ENCODE data around the gene GPR39.

Gene GPR39

DNA sequence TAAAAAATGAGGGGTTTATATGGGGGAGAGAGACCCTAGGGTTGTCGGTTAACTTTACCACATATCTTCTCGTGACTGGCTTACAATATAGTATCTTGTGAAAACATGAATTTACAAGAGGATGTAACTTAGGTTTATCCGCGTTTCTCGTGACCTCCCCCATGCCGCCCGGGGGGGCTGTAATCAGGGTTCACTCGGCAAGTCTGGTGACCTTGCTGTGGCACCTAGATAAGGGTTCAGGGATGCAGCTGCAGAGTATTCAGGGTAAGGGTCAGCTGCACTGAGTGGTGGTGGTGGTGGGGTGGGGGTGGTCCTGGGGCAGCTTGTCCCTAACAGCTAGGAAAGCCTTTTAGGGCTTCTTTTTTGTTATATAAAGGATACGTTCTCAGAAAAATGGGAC lies 141.1 kb downstream of the GPR39 start:
- Histone ChIP-seq H4K20me1 (ENCODE audit: low read depth, low read length) (no peaks in the 10 kb centered on the region), H3K36me3 (ENCODE audit: low read length) (no peaks in the 10 kb centered on the region), H3F3A (ENCODE audit: insufficient read depth) (no peaks in the 10 kb centered on the region), H3K9ac (ENCODE audit: low read length) (no peak overlapping the region), H3K27me3 (ENCODE audit: low read length) (no peaks in the 10 kb centered on the region), H3K9me3 (ENCODE audit: insufficient read depth, low read length) (no peaks in the 10 kb centered on the region), H2AFZ (ENCODE audit: low read depth, low read length, severe bottlenecking) (no peak overlapping the region), H3K27ac (ENCODE audit: low read depth, low read length) (no peak overlapping the region), H3K4me2 (ENCODE audit: low read depth, low read length, poor library complexity, severe bottlenecking) (no peak overlapping the region), H3K4me3 (ENCODE audit: insufficient read depth, low read length, poor library complexity, severe bottlenecking) (no peak overlapping the region), H3K9me2 (replicated peaks; ENCODE audit: insufficient read depth, low read length) (no peaks in the 10 kb centered on the region), H3K79me2 (ENCODE audit: insufficient read depth, low read length) (no peaks in the 10 kb centered on the region)
- TF ChIP-seq EZH2phosphoT487 (conservative IDR thresholded peaks at IDR 0.05; ENCODE audit: low read length): no peak
- TF ChIP-seq, protein P1, sequence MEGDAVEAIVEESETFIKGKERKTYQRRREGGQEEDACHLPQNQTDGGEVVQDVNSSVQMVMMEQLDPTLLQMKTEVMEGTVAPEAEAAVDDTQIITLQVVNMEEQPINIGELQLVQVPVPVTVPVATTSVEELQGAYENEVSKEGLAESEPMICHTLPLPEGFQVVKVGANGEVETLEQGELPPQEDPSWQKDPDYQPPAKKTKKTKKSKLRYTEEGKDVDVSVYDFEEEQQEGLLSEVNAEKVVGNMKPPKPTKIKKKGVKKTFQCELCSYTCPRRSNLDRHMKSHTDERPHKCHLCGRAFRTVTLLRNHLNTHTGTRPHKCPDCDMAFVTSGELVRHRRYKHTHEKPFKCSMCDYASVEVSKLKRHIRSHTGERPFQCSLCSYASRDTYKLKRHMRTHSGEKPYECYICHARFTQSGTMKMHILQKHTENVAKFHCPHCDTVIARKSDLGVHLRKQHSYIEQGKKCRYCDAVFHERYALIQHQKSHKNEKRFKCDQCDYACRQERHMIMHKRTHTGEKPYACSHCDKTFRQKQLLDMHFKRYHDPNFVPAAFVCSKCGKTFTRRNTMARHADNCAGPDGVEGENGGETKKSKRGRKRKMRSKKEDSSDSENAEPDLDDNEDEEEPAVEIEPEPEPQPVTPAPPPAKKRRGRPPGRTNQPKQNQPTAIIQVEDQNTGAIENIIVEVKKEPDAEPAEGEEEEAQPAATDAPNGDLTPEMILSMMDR (IDR thresholded peaks at IDR 0.05; ENCODE audit: insufficient read depth, low read length, poor library complexity, severe bottlenecking): no peak

DNA sequence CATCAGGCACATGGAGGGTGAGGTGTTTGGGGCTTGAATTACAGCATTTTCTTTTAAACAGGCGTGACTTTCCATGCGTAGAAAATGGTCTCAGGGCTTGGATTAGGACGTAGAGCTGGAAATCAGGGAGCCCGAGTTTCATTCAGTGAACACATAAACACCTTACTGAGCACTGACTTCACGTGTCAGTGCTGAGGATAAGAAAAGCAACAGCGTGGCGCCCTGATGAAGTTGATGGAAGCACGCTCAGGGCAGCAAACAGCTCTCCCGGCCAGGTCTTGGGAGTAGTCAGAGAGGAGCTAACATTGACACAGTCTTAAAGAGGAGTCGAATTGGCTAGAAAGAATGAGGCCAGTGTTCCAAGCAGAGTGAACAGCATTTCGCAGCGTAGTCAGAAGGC lies 142.7 kb downstream of the GPR39 start:
- no peak overlapping the region for H2AFZ ChIP-seq (ENCODE audit: low read depth, low read length, severe bottlenecking)
- no peak overlapping the region for H3K9ac ChIP-seq (ENCODE audit: low read length)
- H3K4me2 ChIP-seq (ENCODE audit: low read depth, low read length, poor library complexity, severe bottlenecking): no peak overlapping the region
- H3K4me3 ChIP-seq (ENCODE audit: insufficient read depth, low read length, poor library complexity, severe bottlenecking): no peak overlapping the region
- H4K20me1 ChIP-seq (ENCODE audit: low read depth, low read length): no peaks in the 10 kb centered on the region
- no peak for TF ChIP-seq EZH2phosphoT487 (conservative IDR thresholded peaks at IDR 0.05; ENCODE audit: low read length)
- TF ChIP-seq, protein P1 (IDR thresholded peaks at IDR 0.05; ENCODE audit: insufficient read depth, low read length, poor library complexity, severe bottlenecking): no peak
- H3K79me2 ChIP-seq (ENCODE audit: insufficient read depth, low read length): no peaks in the 10 kb centered on the region
- H3K9me2 ChIP-seq (replicated peaks; ENCODE audit: insufficient read depth, low read length): no peaks in the 10 kb centered on the region
- no peaks in the 10 kb centered on the region for H3K9me3 ChIP-seq (ENCODE audit: insufficient read depth, low read length)
- no peaks in the 10 kb centered on the region for H3F3A ChIP-seq (ENCODE audit: insufficient read depth)
- no peaks in the 10 kb centered on the region for H3K27me3 ChIP-seq (ENCODE audit: low read length)
- H3K36me3 ChIP-seq (ENCODE audit: low read length): no peaks in the 10 kb centered on the region
- H3K27ac ChIP-seq (ENCODE audit: low read depth, low read length): no peak overlapping the region

DNA sequence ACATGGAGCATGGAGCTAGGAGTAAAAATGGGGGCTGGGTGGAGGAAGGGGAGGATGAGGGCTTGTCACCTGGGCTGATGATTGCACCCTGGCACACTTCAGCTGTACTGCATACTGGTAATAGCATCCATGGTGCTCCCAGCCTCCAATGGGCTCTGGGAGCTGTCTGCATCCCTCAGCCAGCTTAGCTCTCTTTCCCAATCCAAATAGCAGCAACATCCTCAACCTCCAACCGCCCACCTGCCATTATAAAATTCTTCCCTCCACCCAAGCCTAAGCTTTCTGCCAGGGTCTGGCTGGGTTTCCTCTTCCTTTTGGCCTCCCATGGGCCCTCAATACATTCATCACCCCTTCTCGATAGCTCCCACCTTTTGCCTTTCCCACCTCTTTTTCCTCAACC lies 143.3 kb downstream of the GPR39 start:
- H3K36me3 ChIP-seq (ENCODE audit: low read length): no peaks in the 10 kb centered on the region
- H3K79me2 ChIP-seq (ENCODE audit: insufficient read depth, low read length): no peaks in the 10 kb centered on the region
- H4K20me1 ChIP-seq (ENCODE audit: low read depth, low read length): no peaks in the 10 kb centered on the region
- H3F3A ChIP-seq (ENCODE audit: insufficient read depth): no peaks in the 10 kb centered on the region
- no peak overlapping the region for H3K4me2 ChIP-seq (ENCODE audit: low read depth, low read length, poor library complexity, severe bottlenecking)
- H3K9me2 ChIP-seq (replicated peaks; ENCODE audit: insufficient read depth, low read length): no peaks in the 10 kb centered on the region
- TF ChIP-seq EZH2phosphoT487 (conservative IDR thresholded peaks at IDR 0.05; ENCODE audit: low read length): no peak
- TF ChIP-seq, protein P1 (IDR thresholded peaks at IDR 0.05; ENCODE audit: insufficient read depth, low read length, poor library complexity, severe bottlenecking): no peak
- no peaks in the 10 kb centered on the region for H3K9me3 ChIP-seq (ENCODE audit: insufficient read depth, low read length)
- no peak overlapping the region for H2AFZ ChIP-seq (ENCODE audit: low read depth, low read length, severe bottlenecking)
- H3K4me3 ChIP-seq (ENCODE audit: insufficient read depth, low read length, poor library complexity, severe bottlenecking): no peak overlapping the region
- no peak overlapping the region for H3K27ac ChIP-seq (ENCODE audit: low read depth, low read length)
- H3K27me3 ChIP-seq (ENCODE audit: low read length): no peaks in the 10 kb centered on the region
- no peak overlapping the region for H3K9ac ChIP-seq (ENCODE audit: low read length)
